Measurements from ENCODE around the gene TOPBP1.

DNA sequence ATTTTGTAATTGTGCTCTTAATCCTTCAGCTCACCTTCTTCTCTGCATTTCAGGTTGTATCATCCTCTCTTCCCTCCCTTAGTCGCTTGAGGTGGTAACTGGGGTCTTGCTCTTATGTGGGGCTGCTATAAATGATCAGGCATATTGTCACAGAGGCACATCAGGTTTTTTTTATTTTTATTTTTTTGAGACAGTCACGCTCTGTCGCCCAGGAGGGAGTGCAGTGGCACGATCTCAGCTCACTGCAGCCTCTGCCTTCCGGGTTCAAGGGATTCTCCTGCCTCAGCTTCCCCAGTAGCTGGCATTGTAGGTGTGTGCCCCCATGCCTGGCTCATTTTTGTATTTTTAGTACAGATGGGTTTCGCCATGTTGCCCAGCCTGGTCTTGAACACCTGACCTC is 78.3 kb downstream of the TOPBP1 start:
- TF ChIP-seq, protein P1, sequence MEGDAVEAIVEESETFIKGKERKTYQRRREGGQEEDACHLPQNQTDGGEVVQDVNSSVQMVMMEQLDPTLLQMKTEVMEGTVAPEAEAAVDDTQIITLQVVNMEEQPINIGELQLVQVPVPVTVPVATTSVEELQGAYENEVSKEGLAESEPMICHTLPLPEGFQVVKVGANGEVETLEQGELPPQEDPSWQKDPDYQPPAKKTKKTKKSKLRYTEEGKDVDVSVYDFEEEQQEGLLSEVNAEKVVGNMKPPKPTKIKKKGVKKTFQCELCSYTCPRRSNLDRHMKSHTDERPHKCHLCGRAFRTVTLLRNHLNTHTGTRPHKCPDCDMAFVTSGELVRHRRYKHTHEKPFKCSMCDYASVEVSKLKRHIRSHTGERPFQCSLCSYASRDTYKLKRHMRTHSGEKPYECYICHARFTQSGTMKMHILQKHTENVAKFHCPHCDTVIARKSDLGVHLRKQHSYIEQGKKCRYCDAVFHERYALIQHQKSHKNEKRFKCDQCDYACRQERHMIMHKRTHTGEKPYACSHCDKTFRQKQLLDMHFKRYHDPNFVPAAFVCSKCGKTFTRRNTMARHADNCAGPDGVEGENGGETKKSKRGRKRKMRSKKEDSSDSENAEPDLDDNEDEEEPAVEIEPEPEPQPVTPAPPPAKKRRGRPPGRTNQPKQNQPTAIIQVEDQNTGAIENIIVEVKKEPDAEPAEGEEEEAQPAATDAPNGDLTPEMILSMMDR (IDR thresholded peaks at IDR 0.05) = no peak
- no peak for TF ChIP-seq POLR2A (IDR thresholded peaks at IDR 0.05)

Measured in lower leg skin (tissue), 3 donors.